Endothelial cell of umbilical vein (primary cell): ENCODE results near the gene EBPL. TPM values are rescaled to one million over a fixed set of nuclear protein-coding genes. Genes with fewer than 3 reads are reported as not detected.

Source experiments
- BruUV-seq: library from RNA; stranded (reverse); fragments of 400-500 nt; replicated peaks from 2 replicates; lab custom pipeline; 2021; lab: Mats Ljungman, UMichigan
- CTCF ChIA-PET: fragments of 300-600, 350-600 bp; sonication (Branson Sonifier 250); formaldehyde crosslinking; loops from one replicate; lab custom pipeline; 2021; ENCODE audit warnings: antibody characterized with exemption, inconsistent platforms; lab: Charles Lee
- POLR2A ChIA-PET: fragments of 300-600, 350-600 bp; sonication (Branson Sonifier 250); formaldehyde crosslinking; loops from one replicate; lab custom pipeline; 2021; ENCODE audit warnings: antibody characterized with exemption, inconsistent platforms; lab: Charles Lee
- DNase-seq: peaks from one replicate; pipeline ENCODE4 v3.0.0-alpha.2; 2011; ENCODE audit warnings: low read depth, low spot score
- FAIRE-seq: peaks from 2 replicates; lab custom pipeline; 2011; peaks lifted over from hg19 to GRCh38; lab: Jason Lieb, UNC
- H2AFZ ChIP-seq: 2 replicates; pipeline ENCODE4 v1.6.0; 2012; ENCODE audit warnings: low read depth, low read length, control low read depth, inconsistent platforms
- H3K27ac ChIP-seq: 2 replicates; pipeline ENCODE4 v1.5.1; 2011; ENCODE audit warnings: low read depth, mild to moderate bottlenecking, control low read depth, low read length, moderate library complexity; ENCODE audit not compliant: insufficient read depth
- H3K27me3 ChIP-seq, 2 experiments: 2 replicates each; pipeline versions ENCODE4 v1.6.0 to v1.6.1; 2011; ENCODE audit warnings: low read length in 2 of 2, mixed read lengths in 1 of 2; ENCODE audit not compliant: control insufficient read depth in 2 of 2, insufficient read depth in 2 of 2
- H3K36me3 ChIP-seq, 2 experiments: 2 replicates in 1 of 2; 3 replicates in 1 of 2; pipeline ENCODE4 v1.5.1; 2011; ENCODE audit warnings: low read length in 2 of 2, mild to moderate bottlenecking in 1 of 2, moderate library complexity in 1 of 2; ENCODE audit not compliant: control insufficient read depth in 2 of 2, insufficient read depth in 2 of 2; ENCODE audit errors: extremely low read depth in 1 of 2
- H3K4me1 ChIP-seq: 3 replicates; pipeline ENCODE4 v1.5.1; 2011; ENCODE audit warnings: mild to moderate bottlenecking, low read length; ENCODE audit not compliant: control insufficient read depth, insufficient read depth; ENCODE audit errors: extremely low read depth
- H3K4me2 ChIP-seq: 2 replicates; pipeline ENCODE4 v1.6.1; 2011; ENCODE audit warnings: low read length, control low read depth, mixed read lengths; ENCODE audit not compliant: insufficient read depth
- H3K4me3 ChIP-seq, 3 experiments: fragments of 200-600 bp in 1 of 3; sonication (generic), shearing (Covaris generic) in 1 of 3; replicated peaks in 1 of 3; 2 replicates each; pipeline ENCODE4 v1.5.1; 2011 to 2016; ENCODE audit warnings: control low read depth in 3 of 3, low read length in 3 of 3, mild to moderate bottlenecking in 2 of 3, inconsistent platforms in 1 of 3, low read depth in 1 of 3, moderate library complexity in 1 of 3; ENCODE audit not compliant: insufficient read depth in 1 of 3
- H3K79me2 ChIP-seq: 2 replicates; pipeline ENCODE4 v1.6.0; 2012; ENCODE audit warnings: low read length, inconsistent platforms; ENCODE audit not compliant: control insufficient read depth, insufficient read depth
- H3K9ac ChIP-seq: replicated peaks from 2 replicates; pipeline ENCODE3; 2011; ENCODE audit warnings: low read length, control low read depth; ENCODE audit not compliant: insufficient read depth; ENCODE audit errors: extremely low read depth
- H3K9me1 ChIP-seq: replicated peaks from 3 replicates; pipeline ENCODE4 v1.6.0; 2011; ENCODE audit warnings: mild to moderate bottlenecking, low read length; ENCODE audit not compliant: control insufficient read depth, insufficient read depth; ENCODE audit errors: extremely low read depth
- H3K9me3 ChIP-seq: replicated peaks from 2 replicates; pipeline ENCODE4 v1.5.1; 2012; ENCODE audit warnings: low read length, inconsistent platforms; ENCODE audit not compliant: control insufficient read depth, insufficient read depth
- H4K20me1 ChIP-seq: replicated peaks from 2 replicates; pipeline ENCODE3; 2011; ENCODE audit warnings: mild to moderate bottlenecking, low read length; ENCODE audit not compliant: control insufficient read depth, insufficient read depth; ENCODE audit errors: extremely low read depth
- EZH2 ChIP-seq: IDR thresholded peaks from 2 replicates; pipeline ENCODE4 v1.6.1; 2012; ENCODE audit warnings: borderline replicate concordance, low read depth, mild to moderate bottlenecking, moderate library complexity, low read length, inconsistent platforms; ENCODE audit not compliant: severe bottlenecking
- FOS ChIP-seq: IDR thresholded peaks from 2 replicates; pipeline ENCODE4 v1.6.1; 2011; ENCODE audit warnings: mild to moderate bottlenecking, low read length, moderate library complexity, borderline replicate concordance; ENCODE audit not compliant: insufficient read depth
- GATA2 ChIP-seq: IDR thresholded peaks from 2 replicates; pipeline ENCODE4 v1.7.0; 2011; ENCODE audit warnings: low read depth, mild to moderate bottlenecking, moderate library complexity, mixed read lengths, low read length; ENCODE audit not compliant: insufficient read length, insufficient read depth
- JUN ChIP-seq: IDR thresholded peaks from 2 replicates; pipeline ENCODE4 v1.6.1; 2011; ENCODE audit warnings: borderline replicate concordance, low read depth; ENCODE audit not compliant: insufficient read length, insufficient read depth
- MYC ChIP-seq: IDR thresholded peaks from one replicate; pipeline ENCODE4 v1.6.1; 2011; ENCODE audit warnings: mild to moderate bottlenecking, low read depth, low read length
- POLR2A ChIP-seq: IDR thresholded peaks from 2 replicates; pipeline ENCODE4 v1.6.1; 2012; ENCODE audit warnings: low read depth, mild to moderate bottlenecking, control low read depth, low read length
- POLR2AphosphoS5 ChIP-seq: IDR thresholded peaks from 2 replicates; pipeline ENCODE4 v1.6.1; 2012; ENCODE audit warnings: low read depth, mild to moderate bottlenecking, control low read depth, low read length, moderate library complexity; ENCODE audit not compliant: insufficient read depth
- dilution Hi-C: fragments of 300-500 bp; cut with MboI; formaldehyde crosslinking; loops from one replicate; pipeline ENCODE4 v1.15.0; 2019; ENCODE audit warnings: low sequenced_read_pairs; ENCODE audit not compliant: extremely low pct_ligation_motif_present
- intact Hi-C: fragments of 100-400 bp; cut with micrococcal nuclease; formaldehyde crosslinking; loops from one replicate; pipeline ENCODE4 v1.10.0; 2022
- polyA plus RNA-seq, 4 experiments: library from polyadenylated mRNA; depleted of rRNA in 3 of 4; stranded (reverse) in 3 of 4; unstranded in 1 of 4; fragments of >200 nt; gene quantifications; 2 replicates each; pipeline versions ENCODE4 v1.2.1 to v1.2.3, GENCODE V29; 2011 to 2012; ENCODE audit warnings: missing spikeins in 1 of 4
- total RNA-seq: library from RNA; stranded (reverse); gene quantifications from 2 replicates; pipeline ENCODE4 v1.2.3, GENCODE V29; 2021
- TF ChIP-seq, protein P1 (sequence below): IDR thresholded peaks from 2 replicates; pipeline ENCODE4 v1.6.1; 2011; ENCODE audit not compliant: insufficient read depth, insufficient read length
- TF ChIP-seq, protein P2 (sequence below), 2 donors: IDR thresholded peaks; 1 replicate in 1 of 2; 2 replicates in 1 of 2; pipeline ENCODE4 v1.5.1; 2011; ENCODE audit warnings: low read length in 2 of 2, mild to moderate bottlenecking in 2 of 2, moderate library complexity in 2 of 2, control low read depth in 1 of 2, inconsistent platforms in 1 of 2, low read depth in 1 of 2; ENCODE audit not compliant: insufficient read depth in 1 of 2; ENCODE audit errors: extremely low read depth in 1 of 2

The EBPL gene
- total and polyA plus RNA-seq, 2 donors (not counting 3 experiments of a cell fraction or from before 2014, with no cell fraction given), result 75.5 to 159 TPM

DNA sequence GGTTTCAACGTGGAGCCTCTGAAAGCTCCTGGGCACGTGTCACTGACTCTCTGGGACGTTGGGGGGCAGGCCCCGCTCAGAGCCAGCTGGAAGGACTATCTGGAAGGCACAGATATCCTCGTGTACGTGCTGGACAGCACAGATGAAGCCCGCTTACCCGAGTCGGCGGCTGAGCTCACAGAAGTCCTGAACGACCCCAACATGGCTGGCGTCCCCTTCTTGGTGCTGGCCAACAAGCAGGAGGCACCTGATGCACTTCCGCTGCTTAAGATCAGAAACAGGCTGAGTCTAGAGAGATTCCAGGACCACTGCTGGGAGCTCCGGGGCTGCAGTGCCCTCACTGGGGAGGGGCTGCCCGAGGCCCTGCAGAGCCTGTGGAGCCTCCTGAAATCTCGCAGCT, 60.7 kb downstream of the EBPL start:
- H3K9ac ChIP-seq, result no peak overlapping the region
- no peak overlapping the region for H2AFZ ChIP-seq
- H3K27ac ChIP-seq, result peak overlapping the region; percentile 62
- no peak overlapping the region for H3K4me3 ChIP-seq
- BruUV-seq, result no TSS peak
- intact Hi-C loops, result loop anchor here (1.0 kb wide), 1 partner anchor 14 kb away; no protein-coding TSS in a partner anchor
- FAIRE-seq (no peak), DNase-seq (no peak)
- H3K9me1 ChIP-seq, result no peaks in the 10 kb centered on the region
- no peaks in the 10 kb centered on the region for H3K36me3 ChIP-seq
- dilution Hi-C loops, result no loop called here
- no peaks in the 10 kb centered on the region for H3K27me3 ChIP-seq
- H4K20me1 ChIP-seq, result no peaks in the 10 kb centered on the region
- no peak overlapping the region for H3K4me2 ChIP-seq
- no peak for TF ChIP-seq FOS
- TF ChIP-seq, protein P1, sequence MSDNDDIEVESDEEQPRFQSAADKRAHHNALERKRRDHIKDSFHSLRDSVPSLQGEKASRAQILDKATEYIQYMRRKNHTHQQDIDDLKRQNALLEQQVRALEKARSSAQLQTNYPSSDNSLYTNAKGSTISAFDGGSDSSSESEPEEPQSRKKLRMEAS, result no peak
- no peak for TF ChIP-seq POLR2A
- no peak for TF ChIP-seq POLR2AphosphoS5
- no peak for TF ChIP-seq MYC
- TF ChIP-seq JUN, result no peak
- TF ChIP-seq GATA2, result no peak
- no peak for TF ChIP-seq EZH2
- TF ChIP-seq, protein P2, sequence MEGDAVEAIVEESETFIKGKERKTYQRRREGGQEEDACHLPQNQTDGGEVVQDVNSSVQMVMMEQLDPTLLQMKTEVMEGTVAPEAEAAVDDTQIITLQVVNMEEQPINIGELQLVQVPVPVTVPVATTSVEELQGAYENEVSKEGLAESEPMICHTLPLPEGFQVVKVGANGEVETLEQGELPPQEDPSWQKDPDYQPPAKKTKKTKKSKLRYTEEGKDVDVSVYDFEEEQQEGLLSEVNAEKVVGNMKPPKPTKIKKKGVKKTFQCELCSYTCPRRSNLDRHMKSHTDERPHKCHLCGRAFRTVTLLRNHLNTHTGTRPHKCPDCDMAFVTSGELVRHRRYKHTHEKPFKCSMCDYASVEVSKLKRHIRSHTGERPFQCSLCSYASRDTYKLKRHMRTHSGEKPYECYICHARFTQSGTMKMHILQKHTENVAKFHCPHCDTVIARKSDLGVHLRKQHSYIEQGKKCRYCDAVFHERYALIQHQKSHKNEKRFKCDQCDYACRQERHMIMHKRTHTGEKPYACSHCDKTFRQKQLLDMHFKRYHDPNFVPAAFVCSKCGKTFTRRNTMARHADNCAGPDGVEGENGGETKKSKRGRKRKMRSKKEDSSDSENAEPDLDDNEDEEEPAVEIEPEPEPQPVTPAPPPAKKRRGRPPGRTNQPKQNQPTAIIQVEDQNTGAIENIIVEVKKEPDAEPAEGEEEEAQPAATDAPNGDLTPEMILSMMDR (IDR thresholded peaks at IDR 0.05; ENCODE audit: extremely low read depth in 1 of 2, insufficient read depth in 1 of 2, low read depth in 1 of 2, low read length in 2 of 2), result no peak
- CTCF ChIA-PET, result interaction anchor here (1.2 to 3.8 kb wide), 5 partner anchors 9 to 40 kb away, joined by 3 to 18 read pairs (median 6); no protein-coding TSS in a partner anchor
- H3K79me2 ChIP-seq, result no peaks in the 10 kb centered on the region
- H3K4me1 ChIP-seq, result peaks cover 37% of the 10 kb centered on the region
- POLR2A ChIA-PET, result no interaction called here
- no peaks in the 10 kb centered on the region for H3K9me3 ChIP-seq
